ENCODE data around the gene SLC25A21.

- TF ChIP-seq TAF1 (IDR thresholded peaks at IDR 0.05; ENCODE audit: low read depth), result no peak
- no peak for TF ChIP-seq EP300 (IDR thresholded peaks at IDR 0.05; ENCODE audit: borderline replicate concordance)
- TF ChIP-seq CEBPB (IDR thresholded peaks at IDR 0.05), result no peak
- TF ChIP-seq YY1 (IDR thresholded peaks at IDR 0.05; ENCODE audit: low read depth), result no peak
- no peak for TF ChIP-seq RAD21 (IDR thresholded peaks at IDR 0.05; ENCODE audit: low read depth)
- no peak for TF ChIP-seq TEAD4 (IDR thresholded peaks at IDR 0.05)
- TF ChIP-seq FOXM1 (IDR thresholded peaks at IDR 0.05; ENCODE audit: borderline replicate concordance, low read depth), result no peak
- TF ChIP-seq, protein P1, sequence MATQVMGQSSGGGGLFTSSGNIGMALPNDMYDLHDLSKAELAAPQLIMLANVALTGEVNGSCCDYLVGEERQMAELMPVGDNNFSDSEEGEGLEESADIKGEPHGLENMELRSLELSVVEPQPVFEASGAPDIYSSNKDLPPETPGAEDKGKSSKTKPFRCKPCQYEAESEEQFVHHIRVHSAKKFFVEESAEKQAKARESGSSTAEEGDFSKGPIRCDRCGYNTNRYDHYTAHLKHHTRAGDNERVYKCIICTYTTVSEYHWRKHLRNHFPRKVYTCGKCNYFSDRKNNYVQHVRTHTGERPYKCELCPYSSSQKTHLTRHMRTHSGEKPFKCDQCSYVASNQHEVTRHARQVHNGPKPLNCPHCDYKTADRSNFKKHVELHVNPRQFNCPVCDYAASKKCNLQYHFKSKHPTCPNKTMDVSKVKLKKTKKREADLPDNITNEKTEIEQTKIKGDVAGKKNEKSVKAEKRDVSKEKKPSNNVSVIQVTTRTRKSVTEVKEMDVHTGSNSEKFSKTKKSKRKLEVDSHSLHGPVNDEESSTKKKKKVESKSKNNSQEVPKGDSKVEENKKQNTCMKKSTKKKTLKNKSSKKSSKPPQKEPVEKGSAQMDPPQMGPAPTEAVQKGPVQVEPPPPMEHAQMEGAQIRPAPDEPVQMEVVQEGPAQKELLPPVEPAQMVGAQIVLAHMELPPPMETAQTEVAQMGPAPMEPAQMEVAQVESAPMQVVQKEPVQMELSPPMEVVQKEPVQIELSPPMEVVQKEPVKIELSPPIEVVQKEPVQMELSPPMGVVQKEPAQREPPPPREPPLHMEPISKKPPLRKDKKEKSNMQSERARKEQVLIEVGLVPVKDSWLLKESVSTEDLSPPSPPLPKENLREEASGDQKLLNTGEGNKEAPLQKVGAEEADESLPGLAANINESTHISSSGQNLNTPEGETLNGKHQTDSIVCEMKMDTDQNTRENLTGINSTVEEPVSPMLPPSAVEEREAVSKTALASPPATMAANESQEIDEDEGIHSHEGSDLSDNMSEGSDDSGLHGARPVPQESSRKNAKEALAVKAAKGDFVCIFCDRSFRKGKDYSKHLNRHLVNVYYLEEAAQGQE (IDR thresholded peaks at IDR 0.05; ENCODE audit: low read depth), result no peak
- TF ChIP-seq TCF12 (IDR thresholded peaks at IDR 0.05; ENCODE audit: low read depth), result no peak
- no peak for TF ChIP-seq EGR1 (IDR thresholded peaks at IDR 0.05)
Measured at GRCh38 chr14:37171678-37172023, 755 bp downstream of the SLC25A21 start.
